Astrocyte (in vitro differentiated cells and primary cell): ENCODE data around the gene APBA2.

Source experiments
- CTCF ChIP-seq: IDR thresholded peaks from 2 replicates; pipeline ENCODE4 v1.5.1; 2011; ENCODE audit warnings: low read depth, mild to moderate bottlenecking, inconsistent platforms, low read length, moderate library complexity; ENCODE audit not compliant: insufficient read depth
- EZH2 ChIP-seq: IDR thresholded peaks from 2 replicates; pipeline ENCODE4 v1.6.1; 2012; ENCODE audit warnings: mild to moderate bottlenecking, low read length, inconsistent platforms; ENCODE audit not compliant: insufficient read depth

- TF ChIP-seq CTCF (no peak), EZH2 (no peak)
Measured at GRCh38 chr15:28887339-28888174, 1.8 kb downstream of the APBA2 start.
